ENCODE data around the gene RAI1.

The RAI1 gene

GRCh38 chr17:17659340-17659739 is 21.9 kb upstream of the RAI1 start:
- DNase-seq (ENCODE audit: extremely low read depth, low read depth) = no peak
- TF ChIP-seq CTCF (IDR thresholded peaks at IDR 0.05; ENCODE audit: low read depth, low read length, missing control alignments) = no peak
- H3K4me3 ChIP-seq (replicated peaks; ENCODE audit: low read depth, low read length) = no peak overlapping the region

- H3K4me3 ChIP-seq (replicated peaks; ENCODE audit: low read depth, low read length) = no peak overlapping the region
- no peak for DNase-seq (ENCODE audit: extremely low read depth, low read depth)
- no peak for TF ChIP-seq CTCF (IDR thresholded peaks at IDR 0.05; ENCODE audit: low read depth, low read length, missing control alignments)
Measured at GRCh38 chr17:17661134-17661533, 20.1 kb upstream of the RAI1 start.

- peak; percentile 14 for TF ChIP-seq CTCF (IDR thresholded peaks at IDR 0.05; ENCODE audit: low read depth, low read length, missing control alignments)
- no peak for DNase-seq (ENCODE audit: extremely low read depth, low read depth)
- H3K4me3 ChIP-seq (replicated peaks; ENCODE audit: low read depth, low read length) = no peak overlapping the region
Measured at GRCh38 chr17:17661834-17662385, 19.3 kb upstream of the RAI1 start.

GRCh38 chr17:17663160-17664063 is 17.8 kb upstream of the RAI1 start:
- DNase-seq (ENCODE audit: extremely low read depth, low read depth) = peak; percentile 88
- no peak for TF ChIP-seq CTCF (IDR thresholded peaks at IDR 0.05; ENCODE audit: low read depth, low read length, missing control alignments)
- no peak overlapping the region for H3K4me3 ChIP-seq (replicated peaks; ENCODE audit: low read depth, low read length)

- TF ChIP-seq CTCF (IDR thresholded peaks at IDR 0.05; ENCODE audit: low read depth, low read length, missing control alignments) = no peak
- H3K4me3 ChIP-seq (replicated peaks; ENCODE audit: low read depth, low read length) = no peak overlapping the region
- DNase-seq (ENCODE audit: extremely low read depth, low read depth) = no peak
Measured at GRCh38 chr17:17664064-17664452, 17.2 kb upstream of the RAI1 start.

- no peak for TF ChIP-seq CTCF (IDR thresholded peaks at IDR 0.05; ENCODE audit: low read depth, low read length, missing control alignments)
- DNase-seq (ENCODE audit: extremely low read depth, low read depth) = no peak
Measured at GRCh38 chr17:17665255-17665654, 16.0 kb upstream of the RAI1 start.

More at GRCh38 chr17:17665255-17665654, 16.0 kb upstream of the RAI1 start:
- H3K4me3 ChIP-seq (replicated peaks; ENCODE audit: low read depth, low read length) = no peak overlapping the region
